HL-60 (cell line): ENCODE results near the gene BMPER.

ENCODE experiments used
- GABPA ChIP-seq: IDR thresholded peaks from 2 replicates; pipeline ENCODE4 v1.6.1; 2012; ENCODE audit warnings: low read depth
- POLR2AphosphoS5 ChIP-seq: IDR thresholded peaks from 2 replicates; pipeline ENCODE4 v1.6.1; 2012; ENCODE audit warnings: low read depth
- TF ChIP-seq, protein P1 (sequence below): IDR thresholded peaks from one replicate; pipeline ENCODE4 v1.5.1; 2011; ENCODE audit warnings: low read length, control low read depth, inconsistent platforms; ENCODE audit not compliant: insufficient read depth

DNA sequence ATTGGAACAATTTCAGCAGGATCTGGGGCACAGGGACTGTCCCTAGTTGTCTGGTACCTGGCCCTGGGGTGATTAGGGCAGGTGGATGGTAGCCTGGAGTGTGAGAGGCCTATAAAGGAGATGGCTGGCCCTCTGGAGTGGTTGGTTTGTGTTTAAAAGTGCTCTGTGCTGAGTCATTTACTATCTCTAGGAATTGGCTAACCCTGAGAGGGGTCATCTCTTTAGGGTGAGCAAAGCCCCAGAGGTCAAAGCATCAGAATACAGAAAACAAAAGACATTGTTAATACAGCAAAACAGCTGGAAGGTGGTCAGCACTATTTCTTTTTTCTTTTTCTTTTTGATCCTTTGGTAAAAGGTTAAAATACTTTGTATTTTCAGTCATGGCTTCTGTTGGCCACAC is 43.4 kb upstream of the BMPER start:
- no peak for TF ChIP-seq GABPA
- TF ChIP-seq, protein P1, sequence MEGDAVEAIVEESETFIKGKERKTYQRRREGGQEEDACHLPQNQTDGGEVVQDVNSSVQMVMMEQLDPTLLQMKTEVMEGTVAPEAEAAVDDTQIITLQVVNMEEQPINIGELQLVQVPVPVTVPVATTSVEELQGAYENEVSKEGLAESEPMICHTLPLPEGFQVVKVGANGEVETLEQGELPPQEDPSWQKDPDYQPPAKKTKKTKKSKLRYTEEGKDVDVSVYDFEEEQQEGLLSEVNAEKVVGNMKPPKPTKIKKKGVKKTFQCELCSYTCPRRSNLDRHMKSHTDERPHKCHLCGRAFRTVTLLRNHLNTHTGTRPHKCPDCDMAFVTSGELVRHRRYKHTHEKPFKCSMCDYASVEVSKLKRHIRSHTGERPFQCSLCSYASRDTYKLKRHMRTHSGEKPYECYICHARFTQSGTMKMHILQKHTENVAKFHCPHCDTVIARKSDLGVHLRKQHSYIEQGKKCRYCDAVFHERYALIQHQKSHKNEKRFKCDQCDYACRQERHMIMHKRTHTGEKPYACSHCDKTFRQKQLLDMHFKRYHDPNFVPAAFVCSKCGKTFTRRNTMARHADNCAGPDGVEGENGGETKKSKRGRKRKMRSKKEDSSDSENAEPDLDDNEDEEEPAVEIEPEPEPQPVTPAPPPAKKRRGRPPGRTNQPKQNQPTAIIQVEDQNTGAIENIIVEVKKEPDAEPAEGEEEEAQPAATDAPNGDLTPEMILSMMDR = no peak
- no peak for TF ChIP-seq POLR2AphosphoS5
